Central memory CD8-positive, alpha-beta T cell (primary cell): ENCODE data around the gene KLF8.

Experiments
- ATAC-seq: fragments of 150-1000 bp; cut with Tn5 transposase; replicated peaks from 2 replicates; pipeline ENCODE4 v1.10.0; 2022; ENCODE audit warnings: mild to moderate bottlenecking, moderate FRiP score, moderate number of reproducible peaks; ENCODE audit not compliant: poor library complexity, severe bottlenecking; ENCODE audit errors: extremely low read depth
- DNase-seq, 2 donors: peaks; one replicate each; pipeline ENCODE4 v3.0.0; 2021; ENCODE audit warnings: low spot score in 2 of 2
- H3K27ac Mint-ChIP-seq: one replicate; pipeline ENCODE4 v1.8.0; 2022; ENCODE audit warnings: low read depth, mild to moderate bottlenecking, moderate library complexity, mixed read lengths
- H3K27me3 Mint-ChIP-seq: one replicate; pipeline ENCODE4 v1.8.0; 2022; ENCODE audit warnings: mixed read lengths
- H3K36me3 Mint-ChIP-seq: one replicate; pipeline ENCODE4 v1.8.0; 2022; ENCODE audit warnings: mild to moderate bottlenecking, moderate library complexity, mixed read lengths; ENCODE audit not compliant: insufficient read depth
- H3K4me1 Mint-ChIP-seq: one replicate; pipeline ENCODE4 v1.8.0; 2022; ENCODE audit warnings: mixed read lengths
- H3K4me3 Mint-ChIP-seq: one replicate; pipeline ENCODE4 v1.8.0; 2022; ENCODE audit warnings: mild to moderate bottlenecking, moderate library complexity, mixed read lengths
- H3K9me3 Mint-ChIP-seq: one replicate; pipeline ENCODE4 v1.8.0; 2022; ENCODE audit warnings: mixed read lengths

KLF8 gene

DNA sequence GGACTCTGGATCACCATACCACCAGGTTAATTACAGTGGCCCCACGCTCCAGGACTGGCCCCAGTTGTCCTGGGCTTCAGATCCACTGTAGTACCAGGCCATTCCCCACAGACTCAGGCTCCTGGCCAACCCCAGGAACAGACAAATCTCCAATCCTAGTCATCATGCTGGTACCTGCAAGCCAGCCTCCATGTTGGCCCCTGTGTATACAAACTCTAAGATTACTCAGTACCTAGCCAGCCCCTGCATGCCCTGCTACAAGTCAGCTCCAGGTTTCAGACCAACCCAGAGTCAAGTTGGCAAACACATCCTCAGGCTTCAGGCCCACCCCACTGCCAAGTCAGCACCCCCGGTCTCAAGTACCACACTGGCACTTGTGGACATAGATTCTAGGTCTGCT, 85.9 kb downstream of the KLF8 start:
- no peak for ATAC-seq
- Mint-ChIP-seq H3K27ac (no peak overlapping the region), H3K9me3 (no peaks in the 10 kb centered on the region), H3K4me3 (no peak overlapping the region), H3K4me1 (no peaks in the 10 kb centered on the region), H3K36me3 (no peaks in the 10 kb centered on the region), H3K27me3 (no peaks in the 10 kb centered on the region)
- DNase-seq: no peak

DNA sequence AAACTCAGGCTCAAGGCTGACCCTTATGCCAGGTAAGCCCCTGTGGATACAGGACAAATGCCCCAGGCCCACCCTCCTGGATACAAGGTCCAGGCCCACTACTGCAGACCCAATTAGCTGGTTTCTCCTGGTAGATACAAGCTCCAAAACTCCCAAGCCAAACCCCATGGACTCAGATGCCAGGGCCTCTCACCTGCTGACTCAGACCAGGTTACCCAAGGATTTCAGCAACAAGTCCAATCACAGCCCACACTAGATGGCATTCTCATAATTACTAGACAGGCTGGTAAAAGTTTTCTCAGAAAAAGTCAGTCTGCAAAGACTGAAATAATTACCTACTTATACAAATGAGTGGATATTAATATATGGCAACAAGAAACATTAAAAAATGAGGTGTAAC, 87.0 kb downstream of the KLF8 start:
- H3K36me3 Mint-ChIP-seq: no peaks in the 10 kb centered on the region
- H3K9me3 Mint-ChIP-seq: no peaks in the 10 kb centered on the region
- ATAC-seq: no peak
- H3K27ac Mint-ChIP-seq: no peak overlapping the region
- H3K27me3 Mint-ChIP-seq: no peaks in the 10 kb centered on the region
- no peak for DNase-seq
- no peaks in the 10 kb centered on the region for H3K4me1 Mint-ChIP-seq
- H3K4me3 Mint-ChIP-seq: no peak overlapping the region
